Amygdala (tissue), 56 donors: ENCODE results near the gene KRTAP10-2.

Source experiments
- DNase-seq, 56 donors: peaks; one replicate each; lab custom pipeline; 2025; lab: John Stamatoyannopoulos, UW

The KRTAP10-2 gene

GRCh38 chr21:44527983-44528633 lies 23.2 kb downstream of the KRTAP10-2 start:
- DNase-seq = no peak

GRCh38 chr21:44527156-44527982 lies 23.9 kb downstream of the KRTAP10-2 start:
- DNase-seq = no peak

- DNase-seq = no peak
Measured at GRCh38 chr21:44526096-44526997, 25.0 kb downstream of the KRTAP10-2 start.

DNA sequence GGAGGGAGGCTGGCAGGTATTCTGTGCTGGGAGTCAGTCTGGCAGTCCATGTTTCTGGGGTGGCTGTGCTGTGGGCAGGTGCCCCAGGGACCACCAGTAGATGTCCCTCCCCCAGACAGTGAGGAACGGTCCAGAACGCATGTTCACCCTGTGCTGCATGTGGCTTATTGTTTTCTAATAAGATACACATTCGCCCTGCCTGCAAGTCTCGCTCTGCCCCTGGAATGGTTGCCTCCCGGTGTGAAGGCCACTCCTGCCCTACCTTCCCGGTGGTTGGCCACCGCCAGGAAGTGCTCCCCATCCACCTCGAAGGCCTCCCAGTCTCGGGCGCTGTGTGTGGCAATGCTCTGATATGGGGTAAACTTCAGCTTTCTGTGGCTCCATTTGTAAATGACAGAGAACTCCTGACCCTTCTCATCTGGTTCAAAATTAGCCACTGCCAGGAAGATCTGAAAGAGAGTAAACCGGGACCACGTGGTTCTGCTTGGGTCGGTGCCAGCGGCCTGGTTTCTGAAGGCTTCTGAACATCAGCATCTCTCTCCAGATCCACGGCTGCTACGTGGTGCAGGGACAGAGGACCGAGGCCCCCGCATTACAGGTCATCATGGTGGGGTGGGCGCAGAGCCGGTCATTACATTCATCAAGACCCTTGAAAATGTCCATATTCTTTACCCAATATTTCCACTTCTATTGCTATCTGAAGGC lies 25.8 kb downstream of the KRTAP10-2 start:
- DNase-seq = no peak

- no peak for DNase-seq
Measured at GRCh38 chr21:44524414-44525371, 26.6 kb downstream of the KRTAP10-2 start.

GRCh38 chr21:44523567-44524413 lies 27.5 kb downstream of the KRTAP10-2 start:
- DNase-seq = no peak

DNA sequence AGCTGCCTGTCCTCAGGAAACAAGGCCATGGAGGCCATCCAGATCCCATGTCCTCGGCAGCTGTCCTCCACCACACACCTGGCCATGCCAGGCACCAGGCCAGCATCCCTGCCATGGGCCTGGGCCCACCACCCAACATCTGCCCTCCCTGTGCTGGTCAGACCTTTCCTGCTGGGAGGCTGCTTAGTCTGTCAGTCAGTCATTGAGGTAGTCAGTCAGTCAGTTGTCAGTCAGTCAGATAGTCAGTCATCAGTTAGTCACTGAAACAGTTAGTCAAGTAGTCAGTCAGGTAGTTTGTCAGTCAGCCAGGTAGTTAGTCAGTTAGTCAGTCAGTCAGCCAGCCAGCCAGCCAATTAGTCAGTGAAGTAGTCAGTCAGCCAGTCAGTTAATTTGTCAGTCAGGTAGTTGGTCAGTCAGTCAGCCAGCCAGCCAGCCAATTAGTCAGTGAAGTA lies 28.5 kb downstream of the KRTAP10-2 start:
- DNase-seq = no peak

- no peak for DNase-seq
Measured at GRCh38 chr21:44521928-44522752, 29.2 kb downstream of the KRTAP10-2 start.

GRCh38 chr21:44521301-44521927 lies 29.9 kb downstream of the KRTAP10-2 start:
- DNase-seq = no peak

DNA sequence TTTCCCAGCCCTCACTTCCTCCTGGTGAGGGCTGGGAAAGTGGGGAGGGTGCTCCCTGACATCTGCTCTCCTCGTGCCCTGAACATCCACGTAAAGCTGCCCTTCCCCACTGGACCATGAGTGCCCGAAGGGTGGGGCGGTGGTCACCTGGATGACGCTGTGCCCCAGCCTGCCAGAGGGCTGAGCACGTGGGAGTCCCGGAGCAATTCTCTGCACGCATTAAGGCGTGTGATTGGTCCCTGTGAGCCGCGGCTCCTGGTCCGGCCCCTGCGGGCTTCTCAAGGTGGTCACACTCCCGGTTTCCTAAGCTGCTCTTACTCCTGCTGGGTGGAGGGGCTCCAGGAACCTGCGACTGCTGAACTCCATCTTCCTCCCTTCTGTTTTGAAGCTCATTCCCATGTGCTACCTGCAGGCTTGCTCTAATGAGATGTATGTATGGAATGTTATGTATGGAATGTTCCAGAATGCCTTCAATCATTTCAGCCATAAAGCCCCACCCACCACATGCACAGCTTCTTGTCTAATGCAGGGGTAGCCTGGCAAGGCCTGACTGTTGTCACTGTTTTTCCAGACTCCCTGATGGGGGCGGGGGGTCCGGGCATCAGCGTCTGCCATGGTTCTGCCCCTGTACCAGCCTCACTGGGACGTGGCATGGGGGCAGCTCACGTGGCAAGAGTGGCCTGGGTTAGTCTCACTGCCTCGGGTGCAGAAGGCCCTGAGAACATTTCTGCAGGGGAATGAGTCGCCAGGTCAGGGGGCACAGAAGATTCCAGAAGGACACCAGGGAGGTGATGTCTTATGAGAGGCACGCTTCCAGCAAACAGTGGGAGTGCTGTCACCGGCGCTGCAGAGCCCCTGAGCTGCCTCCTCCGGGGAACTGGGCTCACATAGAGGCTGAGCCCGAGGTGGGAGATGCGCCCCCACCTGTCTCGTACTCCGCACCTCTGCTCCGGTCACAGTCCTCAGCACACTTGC lies 30.7 kb downstream of the KRTAP10-2 start:
- peak in 1 of 56 donors; percentile 11 for DNase-seq

GRCh38 chr21:44519346-44520325 lies 31.7 kb downstream of the KRTAP10-2 start:
- DNase-seq = no peak

GRCh38 chr21:44518686-44519085 lies 32.6 kb downstream of the KRTAP10-2 start:
- no peak for DNase-seq

- DNase-seq = peak in 19 of 56 donors; percentile 9 to 87 (median 31)
Measured at GRCh38 chr21:44517175-44517899, 34.0 kb downstream of the KRTAP10-2 start.

- DNase-seq = no peak
Measured at GRCh38 chr21:44516828-44517174, 34.5 kb downstream of the KRTAP10-2 start.
